Prostate gland (tissue), 2 donors: ENCODE data around the gene ANGPTL4.

Experiments
- CTCF ChIP-seq, 4 experiments: fragments of 200-600 bp in 2 of 4; fragments of 450-650 bp in 2 of 4; sonication (generic) in 2 of 4; IDR thresholded peaks; 1 replicate in 3 of 4; 2 replicates in 1 of 4; pipeline ENCODE4 v1.5.1; 2016 to 2019; ENCODE audit warnings: antibody characterized with exemption in 4 of 4, mild to moderate bottlenecking in 2 of 4, moderate library complexity in 2 of 4
- POLR2A ChIP-seq: fragments of 450-650 bp; IDR thresholded peaks from one replicate; pipeline ENCODE4 v1.6.1; 2016; ENCODE audit warnings: antibody characterized with exemption, mild to moderate bottlenecking

- no peak for TF ChIP-seq POLR2A
- TF ChIP-seq CTCF (IDR thresholded peaks at IDR 0.05) = no peak
Measured at GRCh38 chr19:8360196-8360595, 3.8 kb upstream of the ANGPTL4 start.
